Dedifferentiated amniotic fluid mesenchymal stem cell (primary cell): ENCODE measurements around the gene PTPRN2.

ENCODE experiments used
- DNase-seq: peaks from one replicate; pipeline ENCODE4 v3.0.0-alpha.2; 2016; ENCODE audit errors: extremely low spot score

PTPRN2 gene

GRCh38 chr7:158094671-158095226 is 492.9 kb downstream of the PTPRN2 start:
- DNase-seq: no peak

DNA sequence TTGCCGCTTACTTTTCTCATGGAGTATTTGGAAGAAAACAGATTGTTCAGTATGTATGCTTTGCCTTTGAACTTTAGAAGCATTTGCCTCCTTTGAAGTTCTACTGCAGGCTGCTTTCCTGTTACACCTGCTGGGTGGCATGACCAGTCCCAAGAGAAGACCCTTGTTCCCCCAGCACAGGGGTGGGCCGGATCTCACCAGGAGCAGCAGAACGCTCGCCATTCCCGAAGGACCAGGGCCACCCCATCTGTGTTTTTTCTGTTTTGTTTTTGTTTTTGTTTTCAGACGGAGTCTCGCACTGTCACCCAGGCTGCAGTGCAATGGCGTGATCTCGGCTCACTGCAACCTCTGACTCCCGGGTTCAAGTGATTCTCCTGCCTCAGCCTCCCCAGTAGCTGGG is 493.6 kb downstream of the PTPRN2 start:
- no peak for DNase-seq

GRCh38 chr7:158093156-158093796 is 494.3 kb downstream of the PTPRN2 start:
- no peak for DNase-seq

- no peak for DNase-seq
These were observed 500.4 kb downstream of the PTPRN2 start for GRCh38 chr7:158087196-158087595.

DNA sequence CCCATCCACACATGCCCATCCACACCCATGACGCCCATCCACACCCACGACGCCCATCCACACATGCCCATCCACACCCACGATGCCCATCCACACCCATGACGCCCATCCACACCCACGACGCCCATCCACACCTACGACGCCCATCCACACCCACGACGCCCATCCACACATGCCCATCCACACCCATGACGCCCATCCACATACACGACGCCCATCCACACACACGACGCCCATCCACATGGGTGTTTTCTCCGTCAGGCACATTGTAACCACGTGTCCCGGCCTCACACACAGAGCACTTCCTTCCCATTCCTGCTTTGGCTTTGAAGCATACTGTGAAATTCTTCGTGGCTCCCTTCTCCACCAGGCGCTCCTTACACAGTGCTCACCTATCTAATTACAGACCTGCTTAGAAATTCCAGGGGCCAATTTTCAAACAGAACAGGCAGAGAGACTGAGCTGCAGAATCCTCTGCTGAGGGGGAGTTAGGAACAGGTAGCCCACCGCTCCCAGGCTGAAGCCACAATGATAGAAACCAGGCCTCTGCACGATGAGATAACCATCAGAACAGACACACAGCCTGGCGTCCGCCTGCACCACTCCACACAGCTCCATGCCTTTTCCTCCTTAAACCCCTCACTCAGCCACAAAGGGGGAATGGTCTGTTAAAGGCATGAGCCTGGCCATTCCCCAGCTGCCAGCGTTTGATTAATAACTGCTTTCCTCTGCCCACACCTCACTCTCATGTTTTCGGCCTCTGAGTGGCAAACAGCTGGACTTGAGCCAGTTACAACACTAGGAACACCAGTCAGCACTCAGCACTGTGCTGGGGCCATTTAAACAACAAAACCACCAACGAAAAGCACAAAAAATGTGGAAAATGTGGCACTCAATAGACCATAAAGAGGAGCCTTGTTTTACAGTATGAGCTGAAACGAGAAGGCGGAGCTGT is 501.6 kb downstream of the PTPRN2 start:
- DNase-seq: no peak

DNA sequence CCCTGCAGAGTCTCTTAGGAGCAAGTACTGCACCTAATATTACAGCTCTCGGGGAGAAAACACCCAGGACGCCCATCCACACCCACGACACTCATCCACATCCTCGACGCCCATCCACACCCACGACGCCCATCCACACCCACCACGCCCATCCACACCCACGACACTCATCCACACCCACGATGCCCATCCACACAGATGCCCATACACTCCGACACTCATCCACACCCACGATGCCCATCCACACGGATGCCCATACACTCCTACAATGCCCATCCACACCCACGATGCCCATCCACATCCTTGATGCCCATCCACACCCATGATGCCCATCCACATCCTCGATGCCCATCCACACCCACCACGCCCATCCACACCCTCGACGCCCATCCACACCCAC is 503.1 kb downstream of the PTPRN2 start:
- DNase-seq: no peak

DNA sequence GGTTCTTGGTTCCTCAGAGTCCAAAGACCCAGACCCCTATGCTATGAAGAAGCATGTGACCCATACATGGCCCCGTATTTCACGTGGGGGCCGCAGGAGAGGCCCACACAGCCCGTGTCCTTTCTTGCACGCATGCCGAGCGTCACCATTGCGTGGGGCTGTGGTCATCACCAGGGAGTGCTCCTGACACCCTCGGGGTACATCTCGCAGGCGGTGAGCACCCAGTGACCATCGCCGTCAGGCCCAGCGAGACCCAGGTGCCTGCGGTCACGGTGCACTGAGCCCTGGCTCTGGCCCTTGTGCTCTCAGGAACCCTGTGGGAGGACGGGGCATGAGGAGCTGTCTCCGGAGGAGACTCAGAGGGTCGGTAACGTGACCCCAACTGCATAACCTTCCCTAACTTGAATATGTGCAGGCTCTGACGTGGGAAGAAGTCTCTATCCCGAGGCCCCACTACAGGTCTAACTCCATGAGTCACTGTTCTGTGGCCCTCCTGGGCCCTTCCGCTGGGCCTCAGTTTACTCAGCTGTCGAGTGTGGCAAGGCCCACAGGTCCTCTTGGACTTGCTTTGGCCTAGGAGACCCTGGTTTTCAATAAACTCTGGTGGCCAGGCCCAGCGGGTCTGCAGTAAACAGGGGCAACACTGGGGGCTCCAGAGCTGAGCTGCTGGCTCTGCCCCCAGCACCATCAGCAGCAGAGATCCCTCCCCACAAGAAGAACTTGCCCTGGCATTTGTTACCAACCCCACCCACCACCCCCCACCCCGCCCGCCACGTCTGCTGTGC is 503.9 kb downstream of the PTPRN2 start:
- no peak for DNase-seq

DNA sequence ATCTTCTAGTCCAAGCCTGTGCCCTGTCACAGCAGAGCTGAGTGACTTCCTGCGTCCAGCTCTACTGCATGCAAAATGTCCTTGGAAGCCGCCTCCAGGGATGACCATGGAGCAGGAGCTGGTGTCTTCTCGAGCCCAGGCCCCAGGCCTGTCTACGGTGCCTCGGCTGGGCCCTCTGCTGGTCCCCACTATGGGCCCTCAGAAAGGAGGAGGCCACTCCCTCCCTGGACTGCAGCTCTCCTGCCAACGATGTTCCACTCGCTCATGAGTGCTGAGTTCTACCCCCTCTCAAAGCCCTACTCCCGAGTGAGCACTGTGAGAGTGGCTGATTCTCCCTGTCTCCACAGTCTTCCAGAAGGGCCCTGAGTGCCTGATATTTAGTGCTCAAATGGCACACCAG is 504.9 kb downstream of the PTPRN2 start:
- no peak for DNase-seq

- DNase-seq: no peak
These were observed 506.7 kb downstream of the PTPRN2 start for GRCh38 chr7:158080899-158081445.

DNA sequence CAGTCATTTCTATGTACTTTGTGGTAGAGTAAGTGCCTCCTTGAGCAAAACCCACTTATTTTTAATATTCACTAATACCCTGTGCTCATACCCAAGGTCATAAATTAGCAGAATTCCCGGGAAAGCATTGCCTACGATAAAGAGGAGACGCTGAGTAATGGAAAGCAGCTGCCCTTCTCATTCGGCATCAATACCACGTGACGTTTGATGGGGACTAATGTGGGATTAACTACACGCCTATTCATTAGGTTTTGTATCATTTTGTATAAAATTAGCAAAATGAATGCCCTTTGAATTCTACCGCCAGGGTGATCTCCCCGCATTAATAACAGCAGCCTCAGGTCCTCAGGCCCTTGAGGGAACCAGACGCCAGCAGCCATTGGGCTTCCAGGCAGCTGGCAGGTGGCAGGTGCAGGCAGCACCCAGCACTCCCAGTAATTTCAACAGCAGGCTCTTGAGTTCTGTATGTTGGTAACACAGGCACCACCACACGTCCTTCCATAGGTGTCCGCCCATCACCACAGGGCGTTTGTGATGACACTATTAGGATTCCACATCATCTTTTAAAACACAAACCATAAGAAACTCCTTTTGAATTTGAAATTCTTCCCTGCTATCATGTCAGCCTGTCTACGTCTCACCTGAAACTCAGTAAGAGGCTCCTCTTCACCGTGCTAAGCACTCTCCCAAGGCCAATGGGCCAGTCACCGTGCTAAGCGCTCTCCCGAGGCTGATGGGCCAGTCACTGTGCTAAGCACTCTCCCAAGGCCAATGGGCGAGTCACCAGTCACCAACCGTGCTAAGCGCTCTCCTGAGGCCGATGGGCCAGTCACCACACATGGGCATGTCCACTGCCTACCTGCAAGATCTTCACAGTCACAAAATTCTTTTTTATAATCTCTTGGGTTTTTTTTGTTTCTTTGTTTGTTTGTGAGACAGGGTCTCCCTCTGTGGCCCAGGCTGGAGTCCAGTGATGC is 509.4 kb downstream of the PTPRN2 start:
- DNase-seq: no peak

DNA sequence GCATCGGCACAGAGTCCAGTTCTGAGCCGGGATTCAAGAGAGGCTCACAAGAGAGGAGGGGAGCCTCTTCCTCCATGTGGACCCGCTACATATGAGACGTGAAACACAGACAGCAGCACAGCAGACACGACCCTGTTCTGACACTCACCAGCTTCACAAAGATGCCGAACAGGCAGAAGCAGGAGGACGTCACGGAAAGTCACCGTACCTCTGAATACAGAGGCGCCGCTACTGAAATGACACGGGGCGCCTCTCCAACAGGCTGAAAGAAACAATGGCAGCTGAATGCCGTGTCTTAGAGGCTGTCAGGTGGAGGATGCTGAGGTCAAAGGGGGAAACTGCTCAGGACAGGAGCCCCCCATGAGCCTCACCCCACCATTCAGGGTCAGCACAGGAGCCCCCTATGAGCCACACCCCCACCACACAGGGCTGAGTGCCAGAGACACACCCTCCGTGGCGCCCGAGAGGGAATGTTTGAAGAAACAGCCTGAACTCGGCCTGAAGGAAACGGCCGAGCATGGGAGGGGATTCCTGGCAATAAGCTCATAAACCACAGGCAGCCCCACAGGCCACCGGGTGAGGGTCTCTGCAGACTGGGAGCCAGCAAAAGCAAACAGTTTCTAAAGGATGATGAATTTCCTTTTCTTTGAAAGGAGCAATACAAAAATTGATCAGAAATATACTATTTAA is 510.3 kb downstream of the PTPRN2 start:
- no peak for DNase-seq

DNA sequence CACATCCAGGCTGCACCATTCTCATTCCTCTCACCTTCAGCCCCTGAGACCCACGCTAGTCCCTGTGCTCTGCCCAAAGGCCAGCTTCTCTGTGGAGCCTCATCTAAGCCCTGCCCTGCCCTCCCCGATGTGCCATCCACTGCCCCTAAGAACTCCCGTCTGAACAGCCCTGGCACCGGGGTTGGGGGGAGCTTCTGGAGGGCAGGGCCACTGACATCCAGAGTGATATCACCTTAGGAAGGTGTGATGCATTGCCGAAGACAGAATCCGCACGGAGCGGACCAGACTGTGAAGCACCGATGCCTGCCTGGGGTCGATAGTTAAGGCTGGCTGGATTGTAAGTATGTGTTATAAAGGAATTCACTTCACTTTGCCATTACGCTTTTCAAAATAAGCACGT is 511.0 kb downstream of the PTPRN2 start:
- no peak for DNase-seq

DNA sequence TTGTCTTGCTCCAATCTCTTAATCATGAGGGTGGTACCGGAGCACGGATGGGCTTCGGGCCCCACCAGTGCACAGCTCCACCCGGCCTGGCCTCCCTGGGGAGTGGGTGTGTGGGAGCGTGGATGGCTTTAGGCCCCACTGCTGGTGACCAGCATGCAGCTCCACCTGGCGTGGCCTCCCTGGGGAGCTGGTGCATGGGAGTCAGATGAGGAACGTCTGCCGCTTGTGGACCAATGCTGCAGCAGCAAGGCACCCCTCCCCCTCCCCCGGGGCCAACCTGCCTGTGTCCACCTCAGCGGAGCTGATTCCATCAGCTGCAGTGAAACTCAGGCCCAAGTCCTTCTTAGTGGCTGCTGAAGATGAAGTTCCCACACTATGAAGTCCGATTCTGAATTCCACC is 511.4 kb downstream of the PTPRN2 start:
- no peak for DNase-seq

DNA sequence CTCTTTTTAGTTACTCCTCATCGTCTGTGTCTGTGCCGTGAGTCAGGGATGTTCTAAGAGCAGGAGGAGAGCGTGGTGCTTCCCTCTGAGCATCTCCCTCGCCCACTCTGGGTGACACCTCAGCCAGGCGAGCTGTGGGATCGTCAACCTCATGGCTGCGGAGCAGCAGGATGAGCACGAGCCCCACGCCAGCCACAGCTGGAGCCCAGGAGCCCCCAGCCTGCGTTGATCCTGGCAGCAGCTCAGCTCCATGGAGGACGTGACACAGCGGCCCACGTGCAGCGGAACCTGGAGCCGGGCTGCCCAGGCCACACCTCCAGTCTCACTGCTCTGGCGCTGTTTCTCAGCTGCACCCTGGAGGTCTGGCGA is 512.0 kb downstream of the PTPRN2 start:
- DNase-seq: no peak

- no peak for DNase-seq
These were observed 512.6 kb downstream of the PTPRN2 start for GRCh38 chr7:158074896-158075632.

DNA sequence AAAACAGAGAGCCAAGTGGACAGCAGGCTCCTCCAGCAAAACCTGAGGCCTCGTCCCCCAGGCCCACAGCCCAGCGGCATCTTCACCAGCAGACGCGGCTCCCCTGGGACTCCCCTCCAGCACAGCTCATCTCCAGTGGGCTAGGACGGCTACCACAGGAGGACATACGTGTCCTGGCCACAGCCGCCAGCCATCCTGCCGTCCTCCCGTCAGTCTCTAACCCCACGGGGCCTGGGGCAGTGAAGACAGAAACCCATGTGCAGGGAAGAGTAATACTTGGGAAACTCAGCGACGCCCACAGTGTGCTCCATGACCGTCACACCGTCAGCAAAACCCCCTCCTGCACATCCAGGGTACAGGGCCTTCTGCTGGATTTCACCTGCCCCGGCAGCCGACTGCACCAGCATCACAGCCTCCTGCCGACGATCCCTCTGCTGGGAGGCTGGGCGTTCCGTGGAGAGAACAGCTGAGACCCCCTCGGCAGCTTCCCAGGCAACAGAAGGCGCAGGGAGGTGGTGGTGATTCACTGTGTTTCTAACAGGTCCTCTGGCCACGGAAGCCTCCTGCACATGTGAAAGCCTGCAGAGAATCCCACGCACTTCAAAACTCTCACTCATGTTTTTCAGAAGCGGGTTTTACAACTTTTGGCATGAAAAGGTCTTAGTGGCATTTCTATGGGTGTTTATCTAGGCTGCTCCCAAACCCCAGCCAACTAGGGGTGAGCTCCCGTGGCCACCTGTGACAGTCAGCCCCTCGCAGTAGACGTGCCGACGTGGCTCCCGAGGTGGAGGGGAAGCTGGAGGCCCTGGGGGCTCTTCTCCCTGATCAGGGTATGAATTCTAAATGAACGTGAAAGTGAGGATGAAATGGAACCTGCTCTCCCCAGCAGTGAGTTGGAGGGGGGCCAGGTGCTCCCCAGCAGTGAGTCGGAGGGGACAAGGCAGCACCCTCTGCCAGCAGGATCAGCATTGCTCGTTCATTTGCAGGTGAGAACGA is 513.5 kb downstream of the PTPRN2 start:
- DNase-seq: no peak

- DNase-seq: no peak
These were observed 514.5 kb downstream of the PTPRN2 start for GRCh38 chr7:158072991-158073730.
